Epidermal melanocyte (primary cell): ENCODE data around the gene CTSV.
"Not testable (repeated sequence)": the region's sequence is repeated elsewhere in the genome, so short reads cannot be mapped to it uniquely, and the experiment has no call there.

Source experiments
- DNase-seq: peaks from one replicate; pipeline ENCODE4 v3.0.0; 2011; ENCODE audit warnings: low spot score; ENCODE audit not compliant: insufficient read length

Gene CTSV

DNA sequence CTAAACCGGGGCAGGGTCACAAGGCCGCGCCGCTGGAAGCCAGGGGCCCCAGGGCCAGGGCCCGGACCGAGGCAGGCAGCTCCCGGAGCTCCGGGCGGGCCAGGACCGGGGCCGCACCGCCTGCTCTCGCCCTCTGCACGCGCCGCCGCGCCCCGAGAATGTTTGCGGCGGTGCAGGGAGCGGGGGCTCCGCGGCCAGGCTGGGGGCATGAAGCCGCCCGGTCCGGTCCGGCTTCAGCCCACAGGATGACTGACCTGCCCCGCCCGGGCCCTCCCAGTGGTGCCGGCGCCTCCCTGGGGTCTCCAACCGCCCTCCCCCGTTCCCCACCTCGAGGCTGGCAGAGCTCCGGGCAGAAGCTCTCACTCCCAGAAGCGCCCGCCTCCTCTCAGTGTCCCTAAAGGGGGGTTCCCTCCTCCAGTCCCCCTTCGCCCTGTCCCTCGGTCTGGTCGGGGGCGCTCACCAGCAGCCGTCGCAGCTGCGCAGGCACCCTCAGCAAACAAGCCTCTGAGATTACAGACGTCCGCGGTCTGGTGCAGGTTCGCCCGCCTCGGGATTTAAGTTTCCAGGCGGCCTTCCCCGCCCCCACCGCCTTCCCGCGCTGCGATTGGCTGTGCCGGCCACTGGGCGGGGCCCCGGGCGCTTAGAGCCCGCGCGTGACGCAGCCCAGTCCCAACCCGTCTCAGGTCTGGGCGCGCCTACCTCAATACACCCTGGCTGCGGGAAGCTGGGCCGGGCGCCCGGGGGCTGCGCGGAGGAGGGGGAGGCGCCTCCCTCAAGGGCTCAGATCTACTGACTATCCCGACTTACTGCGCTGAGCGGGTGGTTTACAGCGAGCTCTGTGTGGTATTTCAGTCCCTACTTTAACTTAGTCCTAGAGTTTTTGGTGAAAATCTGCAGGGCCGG, at the start of gene CTSV:
CTSV (minus strand) TSS at position 532 of the 903 bp plus-strand sequence. CDS start 1,099 bp downstream, outside the sequence.
- peak; percentile 81 for DNase-seq

DNA sequence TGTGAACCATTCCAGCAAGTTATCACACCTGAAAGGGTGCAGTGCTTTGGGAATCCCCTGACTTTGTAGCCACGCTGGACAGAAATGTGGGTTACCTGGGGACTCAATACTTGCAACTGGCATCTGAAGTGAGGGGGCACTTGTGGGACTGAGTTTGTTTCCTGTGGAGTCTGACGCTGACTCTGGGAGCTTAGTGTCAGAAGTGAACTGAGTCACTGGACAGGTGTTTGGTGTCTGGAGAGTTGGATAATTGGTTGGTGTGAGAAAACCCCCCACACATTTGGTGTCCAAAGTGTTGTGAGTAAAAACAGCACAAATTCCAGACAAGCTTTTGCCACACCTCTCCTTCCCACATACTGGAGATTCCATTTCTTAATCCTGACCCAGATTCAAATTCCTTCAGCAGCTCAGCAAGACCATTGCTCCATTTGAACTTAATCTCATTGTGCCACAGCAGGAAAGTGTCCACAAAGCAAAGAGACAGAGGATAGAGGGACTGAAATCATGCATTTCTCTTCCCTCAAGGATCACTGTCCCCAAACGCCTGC, 48.8 kb upstream of the CTSV start:
- DNase-seq = not testable (repeated sequence)

GRCh38 chr9:97084562-97084991, 45.6 kb upstream of the CTSV start:
- not testable (repeated sequence) for DNase-seq

DNA sequence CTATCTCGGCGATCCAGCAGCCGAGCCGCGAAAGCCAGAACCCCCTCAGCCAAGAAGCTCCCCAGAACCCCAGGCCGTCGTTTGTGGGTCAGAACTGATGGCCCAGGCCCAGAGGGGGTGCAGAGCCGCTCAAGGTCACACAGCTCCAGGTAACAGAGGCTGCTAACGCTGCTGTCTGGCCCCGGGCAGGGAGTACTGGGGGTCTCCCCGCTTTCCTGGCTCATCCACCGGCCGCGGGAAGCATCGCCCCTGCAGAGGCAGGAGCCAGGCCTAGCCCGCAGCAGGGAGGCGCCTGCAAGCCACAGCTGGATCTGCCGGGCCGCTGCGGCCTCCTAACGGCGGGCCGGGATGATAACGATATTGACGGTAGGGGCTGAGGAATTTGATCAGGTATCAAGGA, 39.4 kb upstream of the CTSV start:
- no peak for DNase-seq

- DNase-seq = no peak
Observed at GRCh38 chr9:97077452-97078295, 38.7 kb upstream of the CTSV start.

DNA sequence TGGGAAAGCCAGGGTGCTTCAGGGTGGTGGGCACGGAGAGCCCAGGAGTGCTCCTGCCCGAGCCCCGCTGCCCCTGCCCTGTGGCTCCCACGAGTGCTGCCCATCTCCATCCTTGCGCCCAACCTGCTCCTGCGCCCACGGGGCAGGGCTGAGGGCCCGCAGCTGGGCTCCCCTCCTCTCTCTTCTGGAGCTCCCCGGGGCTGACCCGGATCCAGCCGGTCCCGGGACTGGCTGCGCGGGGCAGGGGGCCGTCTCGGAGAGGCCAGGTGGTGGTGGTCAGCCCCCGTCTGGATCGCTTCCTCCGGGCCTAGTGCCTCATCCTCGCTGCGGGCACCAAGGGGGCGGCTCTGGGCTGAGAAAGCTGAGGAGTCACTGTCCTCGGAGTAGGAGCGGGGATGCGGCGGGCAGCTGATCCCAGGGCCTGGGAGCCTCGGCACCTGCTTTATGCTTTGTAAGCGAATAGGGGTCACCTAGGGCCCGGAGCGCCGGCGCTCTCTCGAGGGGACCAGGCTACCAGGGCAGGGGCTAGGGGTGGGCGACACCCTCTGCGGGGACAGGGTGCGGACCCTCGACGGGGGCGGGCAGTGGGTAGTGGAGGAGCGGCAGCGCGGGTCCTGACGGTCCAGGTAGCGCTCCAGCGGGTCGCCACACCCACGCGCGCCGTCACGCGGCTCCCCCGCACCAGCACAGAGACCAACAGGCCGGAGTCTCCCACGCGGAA, 37.9 kb upstream of the CTSV start:
- not testable (repeated sequence) for DNase-seq

DNA sequence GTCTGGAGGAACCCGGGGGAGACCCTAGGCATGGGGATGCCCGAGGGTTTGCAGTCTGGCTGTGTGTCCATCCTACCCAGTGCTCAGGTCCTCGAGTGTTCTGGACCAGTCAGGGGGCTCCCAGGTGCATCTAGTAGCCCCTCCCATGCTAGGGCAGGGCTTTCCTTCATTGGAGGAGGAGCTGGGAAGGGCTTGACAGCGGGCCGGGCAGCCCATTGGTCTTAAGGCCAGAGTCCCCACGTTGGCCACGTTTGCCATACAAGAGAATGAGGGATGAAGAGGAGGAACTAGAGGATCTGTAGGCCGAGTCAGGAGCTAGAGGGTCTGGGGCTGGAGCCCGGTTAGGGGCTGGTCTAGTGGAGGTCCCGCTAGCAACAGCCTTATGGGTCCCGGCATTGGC, 37.3 kb upstream of the CTSV start:
- no peak for DNase-seq

- DNase-seq = no peak
Observed at GRCh38 chr9:97075289-97075985, 36.5 kb upstream of the CTSV start.

DNA sequence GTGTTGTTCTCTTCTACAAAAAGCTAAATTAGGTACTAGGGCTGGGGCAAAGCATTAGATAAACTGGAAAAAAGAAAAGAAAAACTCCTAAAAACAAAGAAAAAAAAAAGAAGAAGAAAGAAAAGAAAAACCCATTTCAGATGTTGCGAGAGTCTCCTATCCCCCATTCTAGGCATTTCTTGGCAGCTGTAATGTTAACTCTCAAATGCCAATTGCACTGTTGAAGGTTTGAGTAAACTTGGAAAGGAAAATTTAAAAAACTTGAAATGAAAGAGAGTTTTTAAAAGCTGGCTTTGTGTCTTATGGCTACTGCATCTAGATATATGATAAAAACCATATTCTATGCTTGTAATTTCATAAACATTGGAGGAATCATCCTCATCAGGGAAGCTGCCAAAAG, 34.6 kb upstream of the CTSV start:
- DNase-seq = no peak

DNA sequence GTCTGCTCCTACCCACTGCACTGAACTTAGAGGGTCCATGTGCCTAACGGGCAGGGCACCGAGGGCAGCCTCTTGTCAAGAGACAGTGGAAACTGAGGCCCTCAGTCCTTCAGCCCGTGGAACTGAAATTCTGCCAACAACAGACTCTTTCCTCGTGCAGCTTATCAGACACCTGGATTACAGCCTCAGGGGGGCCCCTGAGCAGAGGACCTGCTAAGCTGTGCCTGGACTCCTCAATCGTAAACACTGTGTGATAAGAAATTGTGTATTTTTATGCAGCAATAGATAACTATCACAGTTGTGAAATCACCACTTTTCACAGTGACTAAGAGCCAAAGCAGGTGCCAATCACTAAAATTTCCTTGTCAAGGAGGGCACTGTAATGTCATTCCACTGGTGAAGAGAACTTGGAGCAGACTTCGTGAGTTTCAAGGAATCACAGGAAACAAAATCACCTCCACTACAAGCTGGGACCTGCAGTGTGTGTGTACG, 33.4 kb upstream of the CTSV start:
- DNase-seq = no peak

DNA sequence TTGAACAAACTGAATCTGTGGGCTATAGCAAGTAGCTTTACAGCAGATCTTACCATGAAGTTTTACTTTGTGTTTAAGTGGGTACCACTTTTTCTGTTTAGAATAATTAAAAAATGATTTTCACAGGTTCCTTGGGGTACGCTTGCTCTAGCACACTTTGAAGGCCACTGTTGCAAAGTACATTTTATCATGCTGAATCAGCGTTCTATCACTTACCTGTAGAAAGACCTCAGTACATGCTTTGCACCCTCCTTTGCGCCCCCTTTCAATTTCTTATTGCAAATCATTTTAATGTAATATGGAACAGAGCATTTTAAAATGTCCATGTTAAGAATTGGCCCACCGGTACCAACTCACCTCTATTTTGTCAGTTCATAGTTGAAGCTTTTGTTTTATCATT, 31.4 kb upstream of the CTSV start:
- DNase-seq = not testable (repeated sequence)

GRCh38 chr9:97067490-97067889, 28.5 kb upstream of the CTSV start:
- no peak for DNase-seq

DNA sequence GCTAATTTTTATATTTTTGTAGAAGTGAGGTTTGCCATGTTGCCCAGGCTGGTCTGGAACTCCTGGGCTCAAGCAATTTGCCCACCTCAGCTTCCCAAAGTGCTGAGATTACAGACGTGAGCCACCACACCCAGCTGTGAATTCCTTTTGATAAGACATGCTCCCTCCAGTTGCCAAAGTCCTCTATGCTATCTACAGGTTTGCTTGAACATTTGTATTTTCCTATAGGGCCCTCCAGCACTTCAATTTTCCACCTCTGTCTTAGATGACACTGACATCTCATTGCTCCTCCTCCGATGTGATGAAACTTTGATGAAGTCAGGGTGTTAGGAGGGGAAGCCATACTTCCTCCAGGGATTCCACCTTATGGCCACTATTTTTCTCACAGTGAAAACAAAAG, 25.2 kb upstream of the CTSV start:
- no peak for DNase-seq

DNA sequence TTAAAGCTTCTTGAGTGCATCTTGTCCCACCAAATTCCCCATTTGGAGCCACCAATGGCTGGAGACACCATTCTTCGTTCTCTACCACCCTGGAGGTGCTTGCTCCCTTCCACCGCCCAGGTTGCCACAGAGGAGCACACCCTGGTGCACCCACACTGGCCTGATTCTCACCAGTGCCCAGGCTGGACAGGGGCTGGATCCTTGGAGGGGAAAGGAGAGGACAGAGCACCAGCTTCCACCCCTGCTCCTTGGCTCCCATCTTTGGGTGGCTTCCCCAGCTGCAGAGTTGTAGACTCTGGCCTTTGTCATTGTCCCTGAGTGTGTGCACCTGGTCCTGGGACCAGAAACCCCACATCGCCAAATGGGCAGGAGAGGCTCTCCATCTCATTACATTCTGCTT, 21.9 kb upstream of the CTSV start:
- DNase-seq = no peak

- no peak for DNase-seq
Observed at GRCh38 chr9:97059626-97060025, 20.7 kb upstream of the CTSV start.

DNA sequence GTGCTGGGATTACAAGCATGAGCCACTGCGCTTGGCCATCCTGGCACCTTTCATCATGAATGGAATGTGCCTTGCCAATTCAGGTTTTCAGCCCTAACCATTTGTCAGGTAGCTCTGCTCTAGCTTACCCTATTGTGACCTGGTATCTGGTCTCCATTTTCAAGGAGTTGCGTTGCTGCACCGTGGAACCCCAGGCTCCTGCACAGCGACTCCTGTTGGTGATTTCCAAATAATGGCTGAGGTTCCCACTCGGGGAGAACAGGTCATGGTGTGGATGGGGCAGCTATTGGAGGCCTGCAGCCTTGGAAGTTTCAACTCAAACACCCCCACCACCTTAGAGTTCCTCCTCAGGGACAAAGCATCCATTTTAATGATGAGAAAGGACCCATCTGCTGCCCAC, 18.7 kb upstream of the CTSV start:
- DNase-seq = no peak

DNA sequence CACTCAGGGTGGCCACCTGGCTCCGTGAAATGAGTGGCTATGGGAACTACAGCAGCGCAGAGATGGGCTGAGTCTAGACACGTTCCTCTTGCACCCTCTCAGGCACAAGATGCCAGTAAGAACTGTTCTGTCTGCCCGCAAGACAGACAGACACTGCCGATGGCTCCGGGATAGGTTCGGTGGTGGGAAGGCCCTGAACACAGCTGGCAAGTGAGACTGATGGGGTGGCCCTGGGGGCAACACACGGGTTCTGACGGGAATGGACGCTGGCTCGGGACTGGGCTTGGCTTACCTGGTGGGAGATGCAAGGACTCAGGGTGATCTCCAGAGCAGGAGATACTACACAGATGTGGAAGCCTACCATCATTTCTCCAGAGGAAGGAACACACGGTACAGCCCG, 16.9 kb upstream of the CTSV start:
- DNase-seq = not testable (repeated sequence)

- DNase-seq = no peak
Observed at GRCh38 chr9:97053717-97054116, 14.8 kb upstream of the CTSV start.

DNA sequence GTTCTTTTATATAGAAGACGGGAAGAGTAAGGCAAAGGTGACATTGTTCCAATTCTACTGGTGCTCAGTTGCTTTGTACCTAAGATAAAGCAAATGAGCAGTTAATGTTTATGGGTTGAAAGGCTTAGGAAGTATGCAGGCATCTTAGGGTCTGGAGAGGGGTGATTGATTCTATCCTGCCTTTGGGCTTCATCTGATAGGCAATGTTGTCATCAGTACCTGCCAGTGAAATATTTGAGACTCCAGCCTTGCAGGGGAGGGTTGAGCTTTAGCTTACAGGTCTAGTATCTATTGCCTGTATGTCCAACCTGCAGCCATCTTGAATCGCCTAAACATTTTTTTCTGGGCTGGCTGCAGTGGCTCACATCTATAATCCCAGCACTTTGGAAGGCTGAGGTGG, 13.8 kb upstream of the CTSV start:
- no peak for DNase-seq

DNA sequence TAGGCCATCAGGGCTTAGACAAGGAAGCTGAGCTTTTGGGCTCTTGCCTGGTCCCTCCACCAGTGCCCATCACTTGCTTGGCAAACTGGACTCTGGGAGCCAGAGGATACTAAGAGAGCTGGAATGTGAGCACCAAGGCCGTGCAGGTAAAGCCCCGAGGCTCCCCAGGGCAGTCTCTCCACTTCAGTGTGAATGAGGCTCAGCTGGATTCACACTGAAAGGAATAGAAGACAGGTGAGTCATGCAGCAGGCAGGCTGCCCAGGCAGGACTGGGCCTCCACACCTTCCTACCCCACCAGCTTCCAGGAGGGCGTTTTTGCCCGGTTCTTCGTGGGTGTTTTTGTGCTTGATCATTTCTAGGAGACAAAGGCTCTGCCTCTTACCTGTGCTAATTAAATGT, 7.3 kb upstream of the CTSV start:
- no peak for DNase-seq

DNA sequence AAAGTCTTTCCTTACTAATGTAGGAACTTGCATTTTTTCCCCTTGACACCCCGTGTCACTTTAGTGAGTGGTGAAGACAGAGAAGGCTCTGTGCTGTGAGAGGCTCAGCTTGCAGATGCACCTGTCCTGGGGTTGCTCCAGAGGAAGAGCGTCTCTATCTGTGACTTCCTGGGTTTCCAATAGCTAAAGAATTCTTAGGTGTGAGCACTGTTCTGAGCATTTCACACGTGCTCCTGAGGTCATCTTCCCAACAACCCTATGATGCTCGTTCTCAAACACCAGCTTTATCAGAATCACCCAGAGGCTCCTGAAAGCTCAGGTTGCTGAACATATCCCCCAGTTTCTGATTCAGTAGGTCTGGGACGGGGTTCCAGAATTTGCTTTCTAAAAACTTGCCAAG, 6.4 kb upstream of the CTSV start:
- no peak for DNase-seq
